Measurements from ENCODE around the gene NUP210.

The NUP210 gene

DNA sequence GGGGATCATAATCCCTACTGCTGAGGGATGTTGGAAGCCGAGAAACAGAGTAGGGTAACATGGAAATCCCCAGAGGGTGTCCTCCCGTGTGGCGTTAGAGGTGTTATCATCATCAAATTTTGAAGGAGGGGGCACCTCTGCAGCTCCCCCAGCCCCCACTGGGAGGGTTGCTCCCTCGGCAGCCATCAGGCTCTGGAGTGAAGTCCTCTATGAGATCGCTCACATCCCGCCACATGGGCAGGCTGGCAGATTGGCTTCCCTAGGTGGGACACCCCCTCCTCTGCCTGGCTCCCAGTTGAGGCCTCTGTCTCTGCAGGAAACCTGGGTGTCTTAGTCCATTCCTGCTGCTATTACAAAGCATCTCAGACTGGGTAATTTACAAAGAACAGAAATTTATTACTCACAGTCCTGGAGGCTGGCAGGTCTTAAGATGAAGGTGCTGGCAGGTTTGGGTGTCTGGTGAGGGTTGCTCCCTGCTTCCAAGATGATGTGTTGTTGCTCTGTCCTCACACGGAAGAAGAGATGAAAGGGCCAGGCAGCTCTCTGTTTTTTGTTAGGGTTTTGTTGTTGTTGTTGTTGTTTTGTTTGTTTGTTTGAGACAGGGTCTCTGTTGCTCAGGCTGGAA lies 120.5 kb downstream of the NUP210 start:
- no peak overlapping the region for H3K4me3 ChIP-seq (replicated peaks in 1 of 2; ENCODE audit: low read depth in 2 of 2, low read length in 2 of 2)
- TF ChIP-seq, protein P1, sequence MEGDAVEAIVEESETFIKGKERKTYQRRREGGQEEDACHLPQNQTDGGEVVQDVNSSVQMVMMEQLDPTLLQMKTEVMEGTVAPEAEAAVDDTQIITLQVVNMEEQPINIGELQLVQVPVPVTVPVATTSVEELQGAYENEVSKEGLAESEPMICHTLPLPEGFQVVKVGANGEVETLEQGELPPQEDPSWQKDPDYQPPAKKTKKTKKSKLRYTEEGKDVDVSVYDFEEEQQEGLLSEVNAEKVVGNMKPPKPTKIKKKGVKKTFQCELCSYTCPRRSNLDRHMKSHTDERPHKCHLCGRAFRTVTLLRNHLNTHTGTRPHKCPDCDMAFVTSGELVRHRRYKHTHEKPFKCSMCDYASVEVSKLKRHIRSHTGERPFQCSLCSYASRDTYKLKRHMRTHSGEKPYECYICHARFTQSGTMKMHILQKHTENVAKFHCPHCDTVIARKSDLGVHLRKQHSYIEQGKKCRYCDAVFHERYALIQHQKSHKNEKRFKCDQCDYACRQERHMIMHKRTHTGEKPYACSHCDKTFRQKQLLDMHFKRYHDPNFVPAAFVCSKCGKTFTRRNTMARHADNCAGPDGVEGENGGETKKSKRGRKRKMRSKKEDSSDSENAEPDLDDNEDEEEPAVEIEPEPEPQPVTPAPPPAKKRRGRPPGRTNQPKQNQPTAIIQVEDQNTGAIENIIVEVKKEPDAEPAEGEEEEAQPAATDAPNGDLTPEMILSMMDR (IDR thresholded peaks at IDR 0.05; ENCODE audit: low read depth, low read length) = no peak
- no peak for DNase-seq (ENCODE audit: low read depth in 2 of 2)

DNA sequence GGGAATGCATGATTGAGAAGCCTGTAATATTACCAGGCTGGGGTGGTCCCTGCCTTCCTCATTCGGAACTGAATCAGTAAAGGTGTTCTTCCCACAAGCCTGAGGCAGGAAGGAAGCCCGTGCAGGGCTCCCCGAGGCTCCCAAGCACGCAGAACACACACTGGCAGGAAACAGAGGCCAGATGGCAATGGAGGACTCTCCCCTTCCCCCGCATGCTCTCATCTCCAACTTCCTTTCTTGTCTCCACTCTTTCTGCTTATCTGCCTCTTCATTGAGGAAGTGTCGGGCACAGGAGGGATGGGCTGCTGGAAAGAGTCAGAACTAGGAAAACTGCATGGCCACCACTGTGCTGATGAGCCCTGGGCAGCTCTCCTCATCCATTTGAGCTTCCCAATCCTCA lies 123.5 kb downstream of the NUP210 start:
- TF ChIP-seq, protein P1 (IDR thresholded peaks at IDR 0.05; ENCODE audit: low read depth, low read length) = no peak
- DNase-seq (ENCODE audit: low read depth in 2 of 2) = no peak
- no peak overlapping the region for H3K4me3 ChIP-seq (replicated peaks in 1 of 2; ENCODE audit: low read depth in 2 of 2, low read length in 2 of 2)

DNA sequence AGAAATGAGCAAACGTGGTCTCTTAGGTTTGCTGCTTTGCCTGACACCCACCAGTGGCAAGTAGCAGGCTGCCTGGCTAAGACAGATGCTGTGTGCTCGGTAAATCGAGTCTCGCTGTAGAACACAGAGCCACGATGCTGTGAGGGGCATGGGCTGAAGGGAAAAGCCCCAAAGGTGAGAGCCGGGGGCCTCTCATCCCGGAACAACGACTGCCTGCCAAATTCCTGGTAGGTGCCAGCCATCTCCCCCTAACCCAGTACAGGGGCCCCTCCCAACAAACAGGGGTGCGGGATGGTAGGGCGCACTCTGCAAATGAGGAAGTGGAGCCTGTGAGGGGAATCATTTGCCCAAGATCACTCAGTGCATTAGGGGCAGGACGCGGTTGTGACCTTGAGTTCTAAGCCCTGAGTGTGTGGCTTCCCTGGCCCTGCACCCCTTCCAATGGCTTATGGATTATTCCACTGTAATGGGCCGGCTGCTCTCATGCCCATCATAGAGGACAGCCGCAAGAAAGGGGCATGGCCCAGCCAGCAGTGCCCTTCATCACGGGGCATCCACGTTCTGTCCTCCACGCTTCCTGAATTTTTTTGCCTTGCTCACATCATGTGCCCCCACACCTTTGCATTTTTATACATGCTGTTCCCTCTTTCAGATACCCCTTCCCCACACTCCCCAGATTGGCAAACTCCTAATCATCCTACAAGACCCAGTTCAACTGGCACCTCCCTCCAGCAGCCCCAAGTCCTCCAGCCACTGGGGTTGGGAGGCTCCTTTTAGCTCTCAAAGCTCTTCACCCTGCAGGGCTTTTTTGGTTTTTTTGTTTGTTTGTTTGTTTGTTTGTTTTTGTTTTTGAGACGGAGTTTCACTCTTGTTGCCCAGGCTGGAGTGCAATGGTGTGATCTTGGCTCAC lies 125.4 kb downstream of the NUP210 start:
- DNase-seq (ENCODE audit: low read depth in 2 of 2) = no peak
- no peak overlapping the region for H3K4me3 ChIP-seq (replicated peaks in 1 of 2; ENCODE audit: low read depth in 2 of 2, low read length in 2 of 2)
- TF ChIP-seq, protein P1 (IDR thresholded peaks at IDR 0.05; ENCODE audit: low read depth, low read length) = no peak

DNA sequence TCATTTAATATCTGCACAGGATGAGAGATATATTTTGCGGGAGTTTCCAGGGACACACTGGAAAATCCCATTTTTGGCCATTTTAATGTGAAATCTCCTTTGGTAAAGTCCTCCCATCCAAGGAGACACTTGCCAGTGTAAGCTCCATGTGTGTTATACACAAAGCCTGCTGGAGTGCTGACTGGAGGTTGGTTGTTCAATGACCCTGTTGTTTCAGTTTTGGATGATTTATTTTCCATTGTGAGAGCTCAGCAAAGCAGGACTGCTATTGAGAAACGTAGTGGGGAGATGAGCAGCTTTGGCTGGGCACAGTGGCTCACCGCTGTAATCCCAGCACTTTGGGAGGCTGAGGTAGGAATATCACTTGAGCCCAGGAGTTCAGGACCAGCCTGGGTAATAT lies 127.7 kb downstream of the NUP210 start:
- no peak for DNase-seq (ENCODE audit: low read depth in 2 of 2)
- H3K4me3 ChIP-seq (replicated peaks in 1 of 2; ENCODE audit: low read depth in 2 of 2, low read length in 2 of 2) = no peak overlapping the region
- TF ChIP-seq, protein P1 (IDR thresholded peaks at IDR 0.05; ENCODE audit: low read depth, low read length) = no peak

DNA sequence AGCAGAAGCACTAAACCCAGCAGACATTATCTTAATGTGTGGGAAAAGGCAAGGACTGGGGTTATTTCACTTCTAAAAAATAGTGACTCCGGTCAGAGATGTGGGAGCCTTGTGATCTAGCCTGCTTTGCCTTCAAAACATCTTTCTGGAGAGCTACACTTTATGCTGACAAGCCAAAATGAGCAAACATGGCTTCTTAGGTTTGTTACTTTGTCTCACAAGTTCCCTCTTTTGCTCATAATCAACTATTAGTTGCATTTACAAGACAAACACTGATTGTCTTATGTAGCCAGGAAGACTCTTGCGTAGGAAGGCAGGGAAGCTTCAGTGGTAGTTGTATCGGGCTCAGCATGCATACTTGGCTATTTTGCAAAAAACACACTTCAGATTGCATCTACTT lies 129.2 kb downstream of the NUP210 start:
- no peak overlapping the region for H3K4me3 ChIP-seq (replicated peaks in 1 of 2; ENCODE audit: low read depth in 2 of 2, low read length in 2 of 2)
- TF ChIP-seq, protein P1 (IDR thresholded peaks at IDR 0.05; ENCODE audit: low read depth, low read length) = no peak
- no peak for DNase-seq (ENCODE audit: low read depth in 2 of 2)

DNA sequence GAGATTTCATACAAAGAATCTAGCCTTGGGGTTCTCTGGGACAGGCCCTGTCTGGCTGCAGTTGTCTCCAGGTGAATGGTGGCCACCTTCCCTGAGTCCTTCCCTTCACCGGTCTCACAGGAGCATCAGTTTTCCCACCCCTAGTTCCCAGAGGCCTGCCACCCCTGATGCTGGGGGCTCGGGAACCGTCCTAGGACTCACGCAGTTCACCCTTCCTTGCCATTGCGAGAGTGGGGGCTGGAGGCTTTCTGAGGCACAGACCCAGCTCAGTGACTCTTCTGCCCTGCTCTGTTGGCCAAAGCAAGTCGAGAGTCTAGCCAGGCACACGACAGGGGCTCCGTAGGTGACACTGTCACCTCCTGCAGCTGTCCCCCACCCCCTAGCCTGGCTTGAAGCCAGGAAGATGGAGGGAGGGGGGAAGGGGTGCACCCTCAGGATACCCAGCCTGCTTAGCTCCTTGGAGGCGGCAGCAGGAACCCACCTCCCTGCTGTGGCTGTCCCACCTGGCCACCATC lies 130.3 kb downstream of the NUP210 start:
- DNase-seq (ENCODE audit: low read depth in 2 of 2) = no peak
- H3K4me3 ChIP-seq (replicated peaks in 1 of 2; ENCODE audit: low read depth in 2 of 2, low read length in 2 of 2) = no peak overlapping the region
- TF ChIP-seq, protein P1 (IDR thresholded peaks at IDR 0.05; ENCODE audit: low read depth, low read length) = no peak

All from cardiac fibroblast (primary cell).